Measurements from ENCODE around the gene TNN. TPM values are rescaled to one million over a fixed set of nuclear protein-coding genes. Genes with fewer than 3 reads are reported as not detected.

Gene TNN
- total RNA-seq, 1 experiment from 2014 or later: not detected

- no peak for TF ChIP-seq EZH2 (IDR thresholded peaks at IDR 0.05; ENCODE audit: borderline replicate concordance, low read depth, low read length, poor library complexity, severe bottlenecking)
- no peak for TF ChIP-seq CTCF (conservative IDR thresholded peaks at IDR 0.05; ENCODE audit: low read depth, low read length)
- Histone ChIP-seq H3K36me3 (ENCODE audit: insufficient read depth, low read length, poor library complexity, severe bottlenecking) (no peaks in the 10 kb centered on the region), H3K27ac (ENCODE audit: low read depth, low read length, poor library complexity, severe bottlenecking) (no peak overlapping the region), H3K4me3 (ENCODE audit: low read depth, low read length, poor library complexity, severe bottlenecking) (no peak overlapping the region), H3K4me1 (ENCODE audit: insufficient read depth, low read length, poor library complexity, severe bottlenecking) (no peaks in the 10 kb centered on the region), H3K9me3 (ENCODE audit: low read depth, low read length, poor library complexity, severe bottlenecking) (peaks cover 7% of the 10 kb centered on the region), H3K27me3 (replicated peaks; ENCODE audit: insufficient read depth, low read depth, low read length, poor library complexity) (no peaks in the 10 kb centered on the region)
- intact Hi-C loops (cut with micrococcal nuclease; ENCODE audit: unreplicated experiment): no loop called here
- BruUV-seq (replicated peaks): no TSS peak
- POLR2A ChIA-PET (ENCODE audit: low non-redundant PET): no interaction called here
- CTCF ChIA-PET: no interaction called here
- DNase-seq (ENCODE audit: low spot score): no peak
These were observed 48.7 kb downstream of the TNN start for GRCh38 chr1:175116210-175116798.

- H3K9me3 ChIP-seq (ENCODE audit: low read depth, low read length, poor library complexity, severe bottlenecking): peaks cover 7% of the 10 kb centered on the region
- ChIA-PET CTCF (no interaction called here), POLR2A (ENCODE audit: low non-redundant PET) (no interaction called here)
- DNase-seq (ENCODE audit: low spot score): no peak
- no peaks in the 10 kb centered on the region for H3K36me3 ChIP-seq (ENCODE audit: insufficient read depth, low read length, poor library complexity, severe bottlenecking)
- no peaks in the 10 kb centered on the region for H3K4me1 ChIP-seq (ENCODE audit: insufficient read depth, low read length, poor library complexity, severe bottlenecking)
- no peaks in the 10 kb centered on the region for H3K27me3 ChIP-seq (replicated peaks; ENCODE audit: insufficient read depth, low read depth, low read length, poor library complexity)
- no peak overlapping the region for H3K27ac ChIP-seq (ENCODE audit: low read depth, low read length, poor library complexity, severe bottlenecking)
- intact Hi-C loops (cut with micrococcal nuclease; ENCODE audit: unreplicated experiment): no loop called here
- no TSS peak for BruUV-seq (replicated peaks)
- H3K4me3 ChIP-seq (ENCODE audit: low read depth, low read length, poor library complexity, severe bottlenecking): no peak overlapping the region
- TF ChIP-seq CTCF (conservative IDR thresholded peaks at IDR 0.05; ENCODE audit: low read depth, low read length): no peak
- no peak for TF ChIP-seq EZH2 (IDR thresholded peaks at IDR 0.05; ENCODE audit: borderline replicate concordance, low read depth, low read length, poor library complexity, severe bottlenecking)
These were observed 49.3 kb downstream of the TNN start for GRCh38 chr1:175116903-175117302.

- intact Hi-C loops (cut with micrococcal nuclease; ENCODE audit: unreplicated experiment): no loop called here
- TF ChIP-seq CTCF (conservative IDR thresholded peaks at IDR 0.05; ENCODE audit: low read depth, low read length) (no peak), EZH2 (IDR thresholded peaks at IDR 0.05; ENCODE audit: borderline replicate concordance, low read depth, low read length, poor library complexity, severe bottlenecking) (no peak)
- Histone ChIP-seq H3K4me1 (ENCODE audit: insufficient read depth, low read length, poor library complexity, severe bottlenecking) (no peaks in the 10 kb centered on the region), H3K9me3 (ENCODE audit: low read depth, low read length, poor library complexity, severe bottlenecking) (peaks cover 2% of the 10 kb centered on the region), H3K27ac (ENCODE audit: low read depth, low read length, poor library complexity, severe bottlenecking) (no peak overlapping the region), H3K36me3 (ENCODE audit: insufficient read depth, low read length, poor library complexity, severe bottlenecking) (no peaks in the 10 kb centered on the region), H3K4me3 (ENCODE audit: low read depth, low read length, poor library complexity, severe bottlenecking) (no peak overlapping the region), H3K27me3 (replicated peaks; ENCODE audit: insufficient read depth, low read depth, low read length, poor library complexity) (no peaks in the 10 kb centered on the region)
- no peak for DNase-seq (ENCODE audit: low spot score)
- ChIA-PET CTCF (no interaction called here), POLR2A (ENCODE audit: low non-redundant PET) (no interaction called here)
- no TSS peak for BruUV-seq (replicated peaks)
These were observed 51.0 kb downstream of the TNN start for GRCh38 chr1:175118375-175119367.

All from A673 (cell line).